Activated CD4-positive, alpha-beta T cell treated with anti-CD3 and anti-CD28 coated beads, Interleukin-10, Interleukin-2, amounts not matched to agents 100 ng/mL and 50 ng/mL, durations not matched to agents 16 hours and 8 hours (primary cell): ENCODE results near the gene KRT76.

Experiments used
- DNase-seq: peaks from one replicate; pipeline ENCODE4 v3.0.0-alpha.2; 2020

The KRT76 gene

DNA sequence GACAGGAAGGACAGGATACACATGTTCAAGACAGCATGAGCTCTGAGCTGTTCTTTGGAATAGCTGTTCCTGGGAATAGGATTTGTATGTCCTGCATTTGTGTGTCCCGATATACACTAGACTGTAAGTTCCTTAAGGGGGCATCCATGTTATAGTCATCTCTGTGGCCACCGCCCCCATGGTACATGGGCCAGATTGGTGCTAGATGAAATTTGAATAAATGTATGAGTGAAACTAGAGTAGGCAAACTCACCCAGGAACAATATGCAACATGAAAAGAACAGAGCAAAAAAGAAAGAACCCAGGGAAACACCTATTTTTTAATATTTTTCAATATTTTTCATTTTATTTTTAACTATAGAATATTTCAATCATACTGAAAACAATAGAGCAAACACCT lies 48.8 kb downstream of the KRT76 start:
- DNase-seq = no peak

DNA sequence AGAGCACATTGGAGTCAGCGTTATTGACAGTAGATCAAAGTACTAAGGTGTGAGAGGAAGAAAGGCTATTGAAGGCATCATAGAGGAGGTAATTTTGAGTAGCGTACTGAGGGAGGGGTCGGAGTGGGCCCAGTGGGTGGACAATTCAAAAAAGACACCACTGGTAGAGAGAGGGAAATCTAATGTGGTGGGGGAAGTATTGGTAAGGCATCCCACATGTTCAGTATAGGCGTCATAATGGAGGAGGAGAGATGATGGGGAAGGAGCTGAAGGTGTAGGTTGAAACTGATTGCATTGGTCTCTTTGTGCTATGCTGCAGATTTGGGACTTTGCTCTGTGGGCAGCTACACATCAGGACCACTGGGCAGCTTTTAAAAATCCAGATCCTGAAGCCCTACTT lies 50.1 kb downstream of the KRT76 start:
- DNase-seq = no peak

DNA sequence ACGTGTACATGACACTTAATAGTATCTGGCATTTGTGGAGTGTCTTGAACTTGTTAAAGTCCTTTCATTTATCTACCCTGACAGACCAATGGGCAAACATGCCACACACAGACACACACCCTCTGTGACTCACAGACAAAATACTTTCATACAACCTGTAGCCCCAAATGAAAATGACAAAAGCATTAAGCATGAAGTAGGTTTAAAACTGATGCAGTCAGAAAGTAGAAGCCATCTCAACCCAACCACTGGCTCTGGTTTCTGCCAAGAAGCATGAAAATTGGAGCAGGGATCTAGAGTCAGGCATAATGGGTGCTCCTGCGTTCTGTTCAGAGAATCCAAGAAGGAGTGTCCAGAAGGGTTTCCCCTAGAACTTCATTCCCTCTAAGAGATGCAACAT lies 50.7 kb downstream of the KRT76 start:
- no peak for DNase-seq

DNA sequence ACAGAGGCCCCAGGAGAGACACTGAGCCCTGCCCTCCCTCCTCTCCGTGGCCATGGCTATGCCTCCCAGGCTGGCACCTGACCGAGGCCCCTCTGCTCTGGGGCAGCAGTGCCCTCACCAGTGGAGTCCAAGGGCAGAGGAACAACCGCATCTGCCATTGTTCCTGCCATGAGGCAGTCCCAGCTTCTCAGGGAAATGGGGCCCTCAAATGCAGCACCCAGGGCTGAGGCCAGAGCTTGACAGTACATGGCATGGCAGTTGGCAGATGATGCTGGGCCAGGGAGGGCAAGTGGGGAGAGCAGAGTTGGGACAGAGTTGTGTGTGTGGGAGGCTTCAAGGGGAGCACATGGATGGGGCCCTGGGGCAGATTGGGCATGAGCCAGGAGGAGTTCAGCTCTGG lies 52.8 kb downstream of the KRT76 start:
- no peak for DNase-seq

DNA sequence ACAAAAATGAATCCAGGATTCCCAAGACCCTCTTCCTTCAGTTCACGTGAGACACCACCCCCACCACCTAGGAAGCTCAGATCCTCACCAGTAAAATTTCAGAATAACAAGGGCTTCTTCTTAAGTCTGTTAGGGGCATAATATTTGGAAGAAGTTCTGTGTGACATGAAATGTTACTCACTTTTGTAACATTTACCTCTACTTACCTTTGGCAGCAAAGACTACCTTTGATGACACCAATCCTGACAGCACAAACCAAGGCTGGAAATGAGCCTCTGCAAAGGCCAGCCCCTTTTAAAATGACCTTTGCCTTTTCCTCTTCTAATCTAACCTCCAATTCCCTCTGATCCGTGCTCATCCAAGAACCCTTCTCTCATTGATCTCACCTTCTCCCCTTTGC lies 54.5 kb downstream of the KRT76 start:
- DNase-seq = no peak

DNA sequence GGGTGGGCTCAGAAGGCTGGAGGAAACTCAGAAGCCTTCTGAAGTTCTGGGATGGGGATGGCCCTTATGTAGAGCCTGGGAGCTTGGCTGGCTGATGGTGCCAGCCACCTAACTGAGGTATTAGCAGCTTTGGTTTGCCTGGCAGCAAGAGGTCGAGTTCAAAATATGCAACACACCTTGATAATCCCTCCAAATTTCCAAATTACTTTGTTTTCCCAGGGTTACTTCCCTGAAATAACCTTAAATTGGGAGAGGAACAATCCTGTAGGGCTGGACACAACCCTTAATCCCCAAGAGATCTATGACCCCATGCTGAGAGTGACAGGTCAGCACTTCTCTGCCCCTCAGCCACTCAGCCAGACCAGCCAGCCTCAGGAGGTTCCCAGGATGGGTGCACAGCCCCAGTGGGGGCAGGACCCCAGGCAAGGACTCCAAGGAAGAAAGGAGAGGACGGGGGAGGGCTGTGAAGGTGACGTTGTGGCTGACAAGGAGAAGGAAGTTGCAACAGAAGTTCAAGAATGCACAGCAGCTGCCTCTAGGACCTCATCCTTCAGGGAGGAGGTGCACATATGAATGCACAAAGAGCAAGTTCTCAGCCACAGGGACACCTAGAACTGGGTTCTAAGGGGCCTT lies 55.2 kb downstream of the KRT76 start:
- DNase-seq = no peak

DNA sequence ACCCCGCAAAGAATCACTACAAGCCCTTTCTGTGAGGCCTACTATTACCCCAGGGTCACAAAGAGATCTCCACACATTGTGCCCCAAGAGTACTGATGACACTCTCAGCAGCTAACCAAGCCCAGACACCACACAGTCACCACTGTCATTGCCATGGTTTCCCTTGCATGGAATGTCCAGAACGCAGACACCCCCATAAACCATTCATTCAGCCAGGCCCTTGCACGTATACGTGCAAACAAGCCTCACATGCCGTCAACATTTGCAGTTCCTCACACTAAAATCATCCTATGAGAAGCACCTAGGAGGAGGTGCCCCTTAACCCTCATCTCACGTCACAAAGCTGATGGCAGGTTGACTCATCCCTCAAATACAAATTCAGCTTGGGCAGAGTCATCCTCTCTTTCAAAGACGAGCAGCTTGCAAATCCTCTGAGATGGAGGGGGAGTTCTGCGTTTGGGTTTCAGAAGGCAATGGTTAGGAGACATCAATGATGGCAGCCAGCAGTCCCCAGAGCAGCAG lies 56.7 kb downstream of the KRT76 start:
- DNase-seq = no peak
